ENCODE results near the gene SAP30BP. TPM values are rescaled to one million over a fixed set of nuclear protein-coding genes. Genes with fewer than 3 reads are reported as not detected.

Gene SAP30BP
- total and polyA plus RNA-seq, 2 donors (not counting 3 experiments of a cell fraction or from before 2014, with no cell fraction given) = 116 to 151 TPM

DNA sequence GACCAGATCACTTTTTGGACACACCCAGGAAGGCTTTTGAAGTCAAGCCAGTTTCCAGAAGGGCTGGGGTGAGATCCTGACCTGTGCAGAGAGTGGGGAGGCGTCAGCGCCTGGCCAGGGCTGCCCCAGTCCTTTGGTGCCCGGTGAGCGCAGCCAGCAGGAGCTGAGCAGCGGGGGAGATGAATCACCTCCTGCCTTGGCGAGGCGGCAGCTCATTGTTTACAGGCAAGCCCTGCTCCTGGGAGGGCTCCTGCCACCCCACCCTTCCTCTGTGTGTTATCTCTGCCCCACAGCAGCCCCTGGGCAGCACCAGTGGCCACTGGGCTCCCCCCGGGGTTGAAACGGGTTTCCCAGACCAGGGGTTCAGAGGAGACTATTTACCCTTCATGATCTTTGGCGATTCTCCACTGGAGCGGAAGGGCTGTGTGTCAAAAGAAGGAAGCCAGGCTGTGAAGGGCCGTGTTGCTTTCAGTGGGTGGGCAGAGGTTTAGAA, 40.0 kb downstream of the SAP30BP start:
- TF ChIP-seq FOS (IDR thresholded peaks at IDR 0.05; ENCODE audit: borderline replicate concordance, insufficient read depth, low read length) (peak; percentile 94), MYC (IDR thresholded peaks at IDR 0.05; ENCODE audit: low read depth, low read length) (no peak), POLR2AphosphoS5 (IDR thresholded peaks at IDR 0.05; ENCODE audit: insufficient read depth, low read depth, low read length) (peak; percentile 99), GATA2 (IDR thresholded peaks at IDR 0.05; ENCODE audit: insufficient read depth, insufficient read length, low read depth, low read length) (peak; percentile 98), POLR2A (IDR thresholded peaks at IDR 0.05; ENCODE audit: low read depth, low read length) (peak; percentile 72), JUN (IDR thresholded peaks at IDR 0.05; ENCODE audit: borderline replicate concordance, insufficient read depth, insufficient read length, low read depth) (peak; percentile 62)
- TF ChIP-seq, protein P1, sequence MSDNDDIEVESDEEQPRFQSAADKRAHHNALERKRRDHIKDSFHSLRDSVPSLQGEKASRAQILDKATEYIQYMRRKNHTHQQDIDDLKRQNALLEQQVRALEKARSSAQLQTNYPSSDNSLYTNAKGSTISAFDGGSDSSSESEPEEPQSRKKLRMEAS (IDR thresholded peaks at IDR 0.05; ENCODE audit: insufficient read depth, insufficient read length) = no peak
- POLR2A ChIA-PET = interaction anchor here (0.8 to 1.4 kb wide), 4 partner anchors 15 to 73 kb away, joined by 3 to 6 read pairs (median 4); partner anchors contain the start of genes RECQL5 and SAP30BP
- CTCF ChIA-PET = interaction anchor here (0.8 to 5.4 kb wide), 16 partner anchors 9 to 106 kb away, joined by 3 to 59 read pairs (median 4); partner anchors contain the start of gene SMIM5
- Histone ChIP-seq H3K4me3 (replicated peaks in 1 of 3; ENCODE audit: insufficient read depth in 1 of 3, low read depth in 1 of 3, low read length in 3 of 3) (no peak overlapping the region), H3K36me3 (ENCODE audit: control insufficient read depth in 2 of 2, extremely low read depth in 1 of 2, insufficient read depth in 2 of 2, low read length in 2 of 2) (peaks cover 13 to 37% of the 10 kb centered on the region in 2 experiments), H3K4me2 (ENCODE audit: insufficient read depth, low read length) (peak overlapping the region; percentile 15), H3K9me1 (replicated peaks; ENCODE audit: control insufficient read depth, extremely low read depth, insufficient read depth, low read length) (no peaks in the 10 kb centered on the region), H3K4me1 (ENCODE audit: control insufficient read depth, extremely low read depth, insufficient read depth, low read length) (peaks cover 32% of the 10 kb centered on the region), H4K20me1 (replicated peaks; ENCODE audit: control insufficient read depth, extremely low read depth, insufficient read depth, low read length) (no peaks in the 10 kb centered on the region), H3K79me2 (ENCODE audit: control insufficient read depth, insufficient read depth, low read length) (peaks cover 2% of the 10 kb centered on the region), H3K9me3 (replicated peaks; ENCODE audit: control insufficient read depth, insufficient read depth, low read length) (no peaks in the 10 kb centered on the region), H3K27ac (ENCODE audit: insufficient read depth, low read depth, low read length) (peak overlapping the region; percentile 70), H3K27me3 (ENCODE audit: control insufficient read depth in 2 of 2, insufficient read depth in 2 of 2, low read length in 2 of 2) (no peaks in the 10 kb centered on the region), H2AFZ (ENCODE audit: low read depth, low read length) (no peak overlapping the region), H3K9ac (replicated peaks; ENCODE audit: extremely low read depth, insufficient read depth, low read length) (peak overlapping the region; percentile 12)
- no TSS peak for BruUV-seq (replicated peaks)
- FAIRE-seq = peak; percentile 92
- intact Hi-C loops (cut with micrococcal nuclease) = loop anchor here (1.0 kb wide), 4 partner anchors 8 to 32 kb away; no protein-coding TSS in a partner anchor
- dilution Hi-C loops (cut with MboI; ENCODE audit: extremely low pct_ligation_motif_present, low sequenced_read_pairs) = no loop called here
- peak; percentile 97 for DNase-seq (ENCODE audit: low read depth, low spot score)

DNA sequence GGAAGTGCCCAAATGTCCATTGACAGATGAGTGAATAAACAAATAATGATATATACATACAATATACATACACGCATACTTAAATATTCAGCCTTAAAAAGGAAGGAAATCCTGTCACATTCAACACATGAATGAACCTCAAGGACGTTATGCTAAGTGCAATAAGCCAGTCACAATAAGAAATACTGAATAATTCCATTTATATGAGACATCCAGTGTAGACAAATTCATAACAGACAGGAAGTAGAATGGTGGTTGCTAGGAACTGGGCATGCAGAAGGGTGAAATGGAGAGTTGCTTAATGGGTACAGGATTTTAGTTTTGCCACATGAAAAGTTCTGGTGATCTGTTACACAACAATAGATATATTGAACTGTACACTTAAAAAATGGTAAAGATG, 45.3 kb downstream of the SAP30BP start:
- H3K36me3 ChIP-seq (ENCODE audit: control insufficient read depth in 2 of 2, extremely low read depth in 1 of 2, insufficient read depth in 2 of 2, low read length in 2 of 2) = peaks cover 0 to 5% of the 10 kb centered on the region in 2 experiments
- no peaks in the 10 kb centered on the region for H4K20me1 ChIP-seq (replicated peaks; ENCODE audit: control insufficient read depth, extremely low read depth, insufficient read depth, low read length)
- ChIA-PET POLR2A (no interaction called here), CTCF (interaction anchor here (1.0 kb wide), 1 partner anchor 33 kb away, joined by 3 read pairs; no protein-coding TSS in a partner anchor)
- H3K4me1 ChIP-seq (ENCODE audit: control insufficient read depth, extremely low read depth, insufficient read depth, low read length) = peaks cover 6% of the 10 kb centered on the region
- dilution Hi-C loops (cut with MboI; ENCODE audit: extremely low pct_ligation_motif_present, low sequenced_read_pairs) = no loop called here
- DNase-seq (ENCODE audit: low read depth, low spot score) (no peak), FAIRE-seq (no peak)
- no peak overlapping the region for H3K4me3 ChIP-seq (replicated peaks in 1 of 3; ENCODE audit: insufficient read depth in 1 of 3, low read depth in 1 of 3, low read length in 3 of 3)
- no peaks in the 10 kb centered on the region for H3K9me3 ChIP-seq (replicated peaks; ENCODE audit: control insufficient read depth, insufficient read depth, low read length)
- intact Hi-C loops (cut with micrococcal nuclease) = no loop called here
- no TSS peak for BruUV-seq (replicated peaks)
- H3K9ac ChIP-seq (replicated peaks; ENCODE audit: extremely low read depth, insufficient read depth, low read length) = no peak overlapping the region
- TF ChIP-seq POLR2A (IDR thresholded peaks at IDR 0.05; ENCODE audit: low read depth, low read length) (no peak), POLR2AphosphoS5 (IDR thresholded peaks at IDR 0.05; ENCODE audit: insufficient read depth, low read depth, low read length) (no peak), EZH2 (IDR thresholded peaks at IDR 0.05; ENCODE audit: borderline replicate concordance, low read depth, low read length, severe bottlenecking) (no peak), CTCF (IDR thresholded peaks at IDR 0.05; ENCODE audit: extremely low read depth in 1 of 2, insufficient read depth in 1 of 2, low read depth in 1 of 2, low read length in 2 of 2) (no peak), JUN (IDR thresholded peaks at IDR 0.05; ENCODE audit: borderline replicate concordance, insufficient read depth, insufficient read length, low read depth) (no peak), MYC (IDR thresholded peaks at IDR 0.05; ENCODE audit: low read depth, low read length) (no peak), FOS (IDR thresholded peaks at IDR 0.05; ENCODE audit: borderline replicate concordance, insufficient read depth, low read length) (no peak), GATA2 (IDR thresholded peaks at IDR 0.05; ENCODE audit: insufficient read depth, insufficient read length, low read depth, low read length) (no peak)
- TF ChIP-seq, protein P1 (IDR thresholded peaks at IDR 0.05; ENCODE audit: insufficient read depth, insufficient read length) = no peak
- no peak overlapping the region for H3K4me2 ChIP-seq (ENCODE audit: insufficient read depth, low read length)
- H3K79me2 ChIP-seq (ENCODE audit: control insufficient read depth, insufficient read depth, low read length) = no peaks in the 10 kb centered on the region
- H3K27ac ChIP-seq (ENCODE audit: insufficient read depth, low read depth, low read length) = no peak overlapping the region
- H3K27me3 ChIP-seq (ENCODE audit: control insufficient read depth in 2 of 2, insufficient read depth in 2 of 2, low read length in 2 of 2) = no peaks in the 10 kb centered on the region
- H3K9me1 ChIP-seq (replicated peaks; ENCODE audit: control insufficient read depth, extremely low read depth, insufficient read depth, low read length) = no peaks in the 10 kb centered on the region
- no peak overlapping the region for H2AFZ ChIP-seq (ENCODE audit: low read depth, low read length)

All from endothelial cell of umbilical vein (primary cell).